Naive thymus-derived CD8-positive, alpha-beta T cell (primary cell): ENCODE measurements around the gene KLHL29. TPM values are rescaled to one million over a fixed set of nuclear protein-coding genes. Genes with fewer than 3 reads are reported as not detected.

Experiments
- ATAC-seq, 2 donors: fragments of 150-1000 bp; cut with Tn5 transposase in 1 of 2; sonication (Bioruptor Pico), chemical (Tn5 transposase) in 1 of 2; 1 replicate in 1 of 2; 2 replicates in 1 of 2; pipeline ENCODE4 v1.10.0; 2021; ENCODE audit warnings: mild to moderate bottlenecking in 2 of 2, moderate library complexity in 2 of 2
- POLR2A ChIA-PET: fragments of 350-600 bp; sonication (Branson Sonifier 250); formaldehyde crosslinking; loops from one replicate; lab custom pipeline; 2021; ENCODE audit warnings: antibody characterized with exemption; lab: Charles Lee
- DNase-seq, 10 donors: peaks; one replicate each; pipeline versions ENCODE4 v3.0.0 to v3.0.0-alpha.2; 2020 to 2022
- H3K27ac Mint-ChIP-seq, 10 donors: one replicate each; pipeline ENCODE4 v1.8.0; 2020 to 2022; ENCODE audit warnings: mild to moderate bottlenecking in 10 of 10, mixed read lengths in 10 of 10, moderate library complexity in 4 of 10, inconsistent platforms in 1 of 10
- H3K27me3 Mint-ChIP-seq, 5 donors: one replicate each; pipeline ENCODE4 v1.8.0; 2021 to 2022; ENCODE audit warnings: mixed read lengths in 5 of 5
- H3K36me3 Mint-ChIP-seq, 3 donors: one replicate each; pipeline ENCODE4 v1.8.0; 2020 to 2022; ENCODE audit warnings: mixed read lengths in 3 of 3, mild to moderate bottlenecking in 2 of 3, inconsistent platforms in 1 of 3
- H3K4me1 Mint-ChIP-seq, 4 donors: one replicate each; pipeline ENCODE4 v1.8.0; 2021 to 2022; ENCODE audit warnings: mixed read lengths in 4 of 4
- H3K4me3 Mint-ChIP-seq, 10 donors: one replicate each; pipeline ENCODE4 v1.8.0; 2020 to 2022; ENCODE audit warnings: mild to moderate bottlenecking in 10 of 10, mixed read lengths in 10 of 10, moderate library complexity in 6 of 10, inconsistent platforms in 1 of 10
- H3K9me3 Mint-ChIP-seq, 9 donors: one replicate each; pipeline ENCODE4 v1.8.0; 2020 to 2022; ENCODE audit warnings: mixed read lengths in 9 of 9, mild to moderate bottlenecking in 3 of 9, inconsistent platforms in 1 of 9, moderate library complexity in 1 of 9
- polyA plus RNA-seq, 3 donors: library from polyadenylated mRNA; unstranded; fragments of 300-500 nt; fragmentation: Illumina TruSeq; gene quantifications; one replicate each; pipeline ENCODE4 v1.2.3, GENCODE V29; 2021
- total RNA-seq, 8 experiments: library from RNA in 2 of 8; stranded (reverse) in 2 of 8; gene quantifications; one replicate each; pipeline ENCODE4 v1.2.3 and lab custom pipeline; 2021 to 2026

Gene KLHL29
- total and polyA plus RNA-seq, 5 experiments from 2014 or later = 0.02 to 1.7 (median 0.14) TPM

DNA sequence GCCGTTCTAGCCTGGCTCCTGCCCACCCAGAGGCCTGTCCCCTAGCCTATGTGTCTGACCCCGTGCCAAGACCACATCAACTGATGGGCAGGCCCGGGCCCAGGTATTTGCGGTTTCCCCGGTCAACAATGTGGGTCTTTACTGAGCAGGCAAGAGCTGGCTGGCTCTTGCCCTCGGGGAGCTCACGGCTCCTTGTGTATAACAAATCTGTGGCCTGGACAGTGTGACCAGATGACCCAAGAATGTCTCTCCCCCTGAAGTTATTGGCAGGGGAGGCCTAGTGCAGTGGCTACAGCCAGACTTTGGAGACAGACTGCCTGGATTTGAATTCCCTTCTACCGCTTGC is 179.6 kb downstream of the KLHL29 start:
- Mint-ChIP-seq H3K9me3 (no peaks in the 10 kb centered on the region), H3K27ac (no peak overlapping the region), H3K27me3 (peaks cover 0 to 5% (median 0%) of the 10 kb centered on the region in 5 donors), H3K36me3 (peaks cover 0 to 6% (median 3%) of the 10 kb centered on the region in 3 donors), H3K4me1 (no peaks in the 10 kb centered on the region), H3K4me3 (no peak overlapping the region)
- no peak for ATAC-seq
- POLR2A ChIA-PET = no interaction called here
- DNase-seq = no peak

DNA sequence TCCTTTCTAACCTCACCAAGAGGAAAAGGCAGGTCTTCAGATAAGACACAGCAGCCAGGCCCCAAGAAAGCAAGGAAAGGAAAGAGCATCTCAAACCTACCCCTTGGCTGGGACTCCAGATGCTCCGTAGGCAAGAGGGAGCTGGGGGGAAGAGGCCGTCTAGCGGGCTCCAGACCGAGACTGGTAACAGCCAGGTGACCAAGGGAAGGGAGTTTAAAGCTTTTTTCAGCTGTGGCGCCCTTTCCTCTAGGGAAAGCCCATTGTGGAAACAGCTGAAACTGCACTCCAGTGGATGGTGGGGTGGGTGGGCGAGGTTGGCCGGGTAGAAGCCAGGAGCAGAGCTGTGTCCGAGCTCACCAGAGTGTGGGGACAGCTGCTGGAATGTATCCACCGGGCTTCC is 180.4 kb downstream of the KLHL29 start:
- Mint-ChIP-seq H3K4me3 (no peak overlapping the region), H3K4me1 (no peaks in the 10 kb centered on the region), H3K27me3 (peaks cover 0 to 5% (median 0%) of the 10 kb centered on the region in 5 donors), H3K9me3 (no peaks in the 10 kb centered on the region), H3K27ac (peak overlapping the region in 1 of 10 donors; percentile 34), H3K36me3 (peaks cover 0 to 6% (median 3%) of the 10 kb centered on the region in 3 donors)
- POLR2A ChIA-PET = no interaction called here
- DNase-seq (no peak), ATAC-seq (no peak)

DNA sequence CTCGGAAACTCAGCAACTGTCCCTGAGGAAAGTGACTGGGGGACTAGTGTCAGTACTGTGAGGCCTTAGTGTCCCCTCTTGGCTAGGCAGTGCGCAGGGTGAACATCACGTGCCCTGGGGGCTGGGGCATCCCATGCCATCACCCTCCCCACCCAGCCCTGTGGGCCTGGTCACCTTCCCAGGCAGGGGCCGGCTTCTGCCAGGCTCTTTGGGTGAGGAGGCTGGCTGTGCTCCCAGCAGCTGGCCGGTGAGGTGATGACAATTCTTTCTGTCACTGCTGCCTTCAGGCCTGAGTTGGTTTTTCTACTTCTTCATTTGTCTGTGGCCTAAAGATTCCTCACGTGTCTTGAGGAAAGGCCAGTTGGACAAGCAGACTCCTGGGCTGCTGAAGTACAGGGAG is 180.8 kb downstream of the KLHL29 start:
- no peaks in the 10 kb centered on the region for H3K9me3 Mint-ChIP-seq

DNA sequence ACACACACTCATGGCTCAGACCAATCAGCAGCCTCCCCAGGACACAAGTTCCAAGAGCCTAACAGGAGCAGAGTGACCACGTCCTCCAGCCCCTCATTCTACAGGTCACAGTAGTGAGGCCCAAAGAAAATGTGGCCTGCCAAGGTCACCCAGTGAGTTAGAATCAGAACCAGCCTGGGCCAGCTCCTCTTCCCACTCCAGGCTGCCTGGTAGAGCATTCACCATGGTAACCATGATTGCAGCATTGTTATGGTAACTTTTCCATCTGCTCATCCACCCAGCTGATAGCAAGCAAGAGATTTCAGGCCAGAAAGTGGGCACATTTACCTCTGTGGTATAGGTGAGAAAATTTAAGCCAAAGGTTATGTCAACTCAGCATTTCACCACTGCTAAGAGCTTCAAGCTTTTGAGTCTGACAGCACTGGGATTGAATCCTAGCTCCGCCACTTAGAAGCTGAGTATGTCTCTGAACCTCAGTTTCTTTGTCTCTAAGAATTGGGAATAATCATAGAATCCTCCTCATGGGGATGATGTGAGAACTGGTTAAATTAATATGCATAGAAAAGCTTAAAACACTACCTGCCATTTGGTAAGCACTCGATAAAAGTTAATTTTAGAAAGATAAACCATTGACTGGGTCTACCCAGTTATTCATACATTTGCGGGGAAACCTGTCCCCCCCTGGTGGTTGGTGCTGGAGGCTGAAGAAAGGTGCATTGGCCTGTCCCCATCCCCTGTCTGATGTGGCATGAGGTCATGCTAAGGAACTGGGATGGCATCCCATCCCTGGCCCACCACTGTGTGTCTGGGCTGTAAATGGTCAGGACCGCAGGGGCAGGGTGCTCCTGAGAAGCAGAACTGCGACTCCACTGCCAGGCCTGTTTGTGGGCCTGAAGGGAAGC is 181.5 kb downstream of the KLHL29 start:
- no peak overlapping the region for H3K27ac Mint-ChIP-seq
- DNase-seq = peak in 7 of 10 donors; percentile 4 to 32 (median 23)

More for the DNA sequence above, 180.8 kb downstream of the KLHL29 start:
- H3K4me3 Mint-ChIP-seq = no peak overlapping the region
- H3K27me3 Mint-ChIP-seq = peaks cover 0 to 3% (median 0%) of the 10 kb centered on the region in 5 donors
- peaks cover 0 to 6% (median 3%) of the 10 kb centered on the region in 3 donors for H3K36me3 Mint-ChIP-seq
- ATAC-seq (no peak), DNase-seq (no peak)
- H3K4me1 Mint-ChIP-seq = no peaks in the 10 kb centered on the region
- no peak overlapping the region for H3K27ac Mint-ChIP-seq
- POLR2A ChIA-PET = no interaction called here

DNA sequence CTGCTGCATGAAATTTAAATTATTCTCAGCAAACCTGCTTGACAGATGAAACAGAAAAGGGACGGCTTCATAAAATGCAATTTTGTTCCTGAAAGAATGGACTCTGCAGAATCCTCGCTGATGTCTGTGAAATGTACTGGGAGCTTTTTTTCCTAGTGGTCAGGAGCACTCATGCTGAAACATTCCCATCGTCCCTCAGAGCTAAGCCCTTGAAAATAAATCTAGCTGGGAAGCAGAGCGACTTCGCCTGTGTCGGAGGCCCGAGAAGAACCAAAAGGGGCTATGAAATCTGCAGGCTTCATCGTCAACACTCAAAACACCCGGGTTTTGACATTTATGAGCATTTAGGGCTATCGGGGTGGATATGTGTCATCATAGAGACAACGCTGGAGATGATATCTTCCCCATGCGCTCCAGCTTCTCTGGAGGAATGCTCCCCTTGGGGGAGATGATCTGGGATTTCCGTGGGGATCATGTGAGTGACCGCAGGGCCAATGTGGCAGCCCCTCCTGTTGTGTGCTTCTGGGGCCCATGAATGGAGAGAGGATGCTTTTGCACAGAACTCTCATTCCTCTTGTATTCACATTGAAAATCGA is 182.3 kb downstream of the KLHL29 start:
- POLR2A ChIA-PET = no interaction called here
- H3K9me3 Mint-ChIP-seq = no peaks in the 10 kb centered on the region
- H3K4me1 Mint-ChIP-seq = no peaks in the 10 kb centered on the region
- H3K27ac Mint-ChIP-seq = peak overlapping the region in 1 of 10 donors; percentile 11
- H3K4me3 Mint-ChIP-seq = no peak overlapping the region
- H3K36me3 Mint-ChIP-seq = peaks cover 0 to 6% (median 6%) of the 10 kb centered on the region in 3 donors
- peaks cover 0 to 3% (median 0%) of the 10 kb centered on the region in 5 donors for H3K27me3 Mint-ChIP-seq
- DNase-seq = no peak
- ATAC-seq = no peak

More for the DNA sequence above, 181.5 kb downstream of the KLHL29 start:
- POLR2A ChIA-PET = no interaction called here
- no peak for ATAC-seq
- Mint-ChIP-seq H3K4me1 (no peaks in the 10 kb centered on the region), H3K27me3 (peaks cover 0 to 3% (median 0%) of the 10 kb centered on the region in 5 donors), H3K4me3 (no peak overlapping the region), H3K9me3 (no peaks in the 10 kb centered on the region), H3K36me3 (peaks cover 0 to 6% (median 3%) of the 10 kb centered on the region in 3 donors)

DNA sequence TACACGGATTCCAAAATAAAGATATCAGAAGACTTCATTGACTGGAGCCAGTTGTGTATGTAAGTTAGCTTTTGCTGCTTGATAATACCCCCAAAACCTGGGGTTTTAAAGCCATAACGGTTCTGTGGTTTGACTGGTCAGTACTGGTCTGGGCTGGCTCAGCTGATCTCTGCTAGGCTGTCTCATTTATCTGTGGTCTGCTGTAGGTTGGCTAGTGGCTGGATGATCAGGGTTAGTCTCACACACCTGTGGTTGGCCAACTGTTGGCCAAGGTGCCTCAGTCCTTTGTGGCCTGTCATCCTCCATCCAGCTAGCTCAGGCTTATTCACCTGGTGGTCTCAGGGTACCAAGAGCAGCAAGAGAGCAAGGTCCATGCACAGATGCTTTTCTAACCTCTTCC is 183.2 kb downstream of the KLHL29 start:
- no peak overlapping the region for H3K27ac Mint-ChIP-seq
- H3K36me3 Mint-ChIP-seq = peaks cover 0 to 6% (median 5%) of the 10 kb centered on the region in 3 donors
- H3K4me3 Mint-ChIP-seq = peak overlapping the region in 1 of 10 donors; percentile 1
- POLR2A ChIA-PET = no interaction called here
- H3K27me3 Mint-ChIP-seq = peaks cover 0 to 3% (median 0%) of the 10 kb centered on the region in 5 donors
- H3K9me3 Mint-ChIP-seq = no peaks in the 10 kb centered on the region
- ATAC-seq (no peak), DNase-seq (no peak)
- H3K4me1 Mint-ChIP-seq = no peaks in the 10 kb centered on the region

DNA sequence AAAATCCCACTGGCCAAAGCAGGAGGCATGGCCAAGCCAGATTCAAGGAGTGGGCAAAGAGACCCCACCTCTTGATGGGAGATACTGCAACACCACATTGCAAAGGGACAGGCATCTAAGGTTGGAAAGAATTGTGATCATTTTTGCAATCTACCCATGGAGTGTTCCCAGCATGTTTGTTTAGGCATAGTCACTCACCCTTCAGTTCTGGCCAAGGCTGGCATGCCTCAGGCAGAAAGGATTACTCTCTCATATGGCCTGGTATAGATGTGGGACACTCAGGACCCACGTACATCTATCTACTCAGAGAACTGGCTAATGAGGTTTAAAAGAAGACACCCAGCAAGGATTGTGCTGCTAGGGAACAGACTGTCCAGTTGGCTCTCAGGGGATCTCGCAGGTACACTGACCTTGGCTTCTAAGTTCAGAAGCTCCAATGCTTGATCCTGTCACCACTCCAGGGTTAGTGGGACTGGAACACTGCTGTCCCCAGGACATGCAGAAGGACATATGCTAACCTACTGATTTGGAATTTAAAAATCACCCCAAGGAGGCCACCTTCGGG is 183.7 kb downstream of the KLHL29 start:
- Mint-ChIP-seq H3K27ac (no peak overlapping the region), H3K9me3 (no peaks in the 10 kb centered on the region)
- POLR2A ChIA-PET = no interaction called here

DNA sequence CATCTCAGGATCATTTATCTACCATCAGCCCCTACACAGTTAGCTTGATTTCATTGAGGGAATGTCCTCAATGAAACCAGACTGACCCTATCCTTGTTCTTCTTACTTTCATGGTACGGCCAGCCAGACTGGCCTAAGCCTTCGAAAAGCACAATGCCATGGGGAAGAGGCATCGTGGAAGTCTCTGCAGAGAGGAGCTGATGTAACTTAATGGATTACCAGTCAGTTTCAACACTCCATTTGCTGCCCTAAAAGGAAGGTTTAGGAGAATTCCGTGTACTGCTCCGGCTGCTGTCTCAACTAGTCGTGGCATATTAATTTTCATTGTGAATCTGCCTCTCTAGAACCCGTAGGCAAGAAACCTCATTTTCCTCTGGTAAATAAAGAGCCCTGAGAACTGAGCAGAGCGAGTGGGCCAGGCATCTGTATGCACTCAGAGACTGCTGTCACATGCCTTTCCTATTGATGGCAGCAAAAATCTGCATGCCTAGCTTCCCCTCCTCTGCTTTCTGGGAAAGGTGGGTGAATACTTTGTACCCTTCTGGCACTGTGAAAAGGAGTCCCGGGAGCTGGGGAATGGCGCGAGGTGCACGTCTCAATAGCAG is 184.9 kb downstream of the KLHL29 start:
- POLR2A ChIA-PET = no interaction called here
- Mint-ChIP-seq H3K4me1 (no peaks in the 10 kb centered on the region), H3K27ac (no peak overlapping the region), H3K9me3 (no peaks in the 10 kb centered on the region), H3K36me3 (peaks cover 0 to 3% (median 0%) of the 10 kb centered on the region in 3 donors), H3K4me3 (no peak overlapping the region), H3K27me3 (peaks cover 0 to 3% (median 0%) of the 10 kb centered on the region in 5 donors)
- ATAC-seq (no peak), DNase-seq (no peak)

More for the DNA sequence above, 183.7 kb downstream of the KLHL29 start:
- H3K36me3 Mint-ChIP-seq = peaks cover 0 to 4% (median 0%) of the 10 kb centered on the region in 3 donors
- H3K27me3 Mint-ChIP-seq = peaks cover 0 to 3% (median 0%) of the 10 kb centered on the region in 5 donors
- ATAC-seq (no peak), DNase-seq (no peak)
- no peak overlapping the region for H3K4me3 Mint-ChIP-seq
- no peaks in the 10 kb centered on the region for H3K4me1 Mint-ChIP-seq

DNA sequence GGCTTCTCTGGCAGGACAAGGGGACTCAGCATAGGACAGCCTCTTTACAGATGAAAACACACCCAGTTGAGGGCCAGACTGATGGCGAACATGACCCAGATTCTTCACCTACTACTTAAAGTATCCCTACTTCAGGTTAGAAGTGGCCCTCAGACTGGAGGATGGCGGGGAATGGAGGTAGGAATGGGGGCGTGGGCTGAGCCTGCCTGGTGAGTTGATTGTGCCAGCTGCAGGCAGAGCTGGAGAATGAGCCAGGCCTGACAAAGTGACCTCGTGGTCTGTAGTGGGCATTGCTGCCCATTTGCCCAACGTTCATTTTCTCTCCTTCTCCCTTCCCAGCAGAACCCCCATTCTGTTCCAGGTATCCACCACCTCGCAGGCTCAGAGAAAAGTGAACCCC is 186.1 kb downstream of the KLHL29 start:
- Mint-ChIP-seq H3K36me3 (peaks cover 0 to 3% (median 0%) of the 10 kb centered on the region in 3 donors), H3K4me1 (no peaks in the 10 kb centered on the region), H3K27ac (no peak overlapping the region), H3K4me3 (no peak overlapping the region), H3K27me3 (peaks cover 0 to 3% (median 0%) of the 10 kb centered on the region in 5 donors), H3K9me3 (no peaks in the 10 kb centered on the region)
- no peak for ATAC-seq
- POLR2A ChIA-PET = no interaction called here
- DNase-seq = no peak

DNA sequence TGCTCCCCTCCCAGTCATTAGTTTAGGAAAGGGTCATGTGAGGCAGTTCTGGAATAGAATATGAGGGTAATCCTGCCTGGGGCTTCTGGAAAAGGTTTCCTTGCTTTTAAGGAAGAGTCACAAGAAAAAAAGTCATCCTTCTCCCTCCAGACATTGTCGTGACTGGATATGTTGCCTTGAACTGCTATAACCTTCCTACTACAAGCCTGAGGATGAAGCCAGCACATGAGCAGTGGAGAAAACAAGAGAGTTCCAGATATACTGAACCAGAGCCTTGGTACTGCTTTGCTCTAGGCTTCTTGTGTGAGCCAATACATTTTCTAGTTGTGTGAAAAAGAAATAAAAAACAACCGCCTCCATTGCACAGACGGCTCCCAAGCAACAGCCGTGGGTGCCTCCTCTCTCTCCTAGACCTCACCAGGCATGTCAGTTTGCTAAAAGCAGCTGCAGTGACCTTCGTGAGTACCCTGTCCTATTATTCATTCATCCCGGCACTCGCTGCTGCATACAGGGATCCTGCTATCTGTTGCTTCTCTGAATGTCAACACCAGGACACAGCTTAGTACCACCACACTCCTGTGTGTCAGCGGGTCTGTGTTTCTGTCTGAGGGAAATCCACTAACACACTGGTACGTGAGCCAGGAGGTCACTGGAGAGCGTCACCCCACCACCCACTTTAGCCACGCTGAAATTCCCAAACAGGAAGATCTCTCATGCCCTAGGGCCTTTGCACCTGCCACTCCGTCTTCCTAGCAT is 186.7 kb downstream of the KLHL29 start:
- Mint-ChIP-seq H3K27me3 (peaks cover 0 to 3% (median 0%) of the 10 kb centered on the region in 5 donors), H3K36me3 (peaks cover 0 to 3% (median 0%) of the 10 kb centered on the region in 3 donors), H3K4me1 (no peaks in the 10 kb centered on the region), H3K4me3 (no peak overlapping the region), H3K27ac (no peak overlapping the region), H3K9me3 (no peaks in the 10 kb centered on the region)
- POLR2A ChIA-PET = no interaction called here
- no peak for DNase-seq
- no peak for ATAC-seq

DNA sequence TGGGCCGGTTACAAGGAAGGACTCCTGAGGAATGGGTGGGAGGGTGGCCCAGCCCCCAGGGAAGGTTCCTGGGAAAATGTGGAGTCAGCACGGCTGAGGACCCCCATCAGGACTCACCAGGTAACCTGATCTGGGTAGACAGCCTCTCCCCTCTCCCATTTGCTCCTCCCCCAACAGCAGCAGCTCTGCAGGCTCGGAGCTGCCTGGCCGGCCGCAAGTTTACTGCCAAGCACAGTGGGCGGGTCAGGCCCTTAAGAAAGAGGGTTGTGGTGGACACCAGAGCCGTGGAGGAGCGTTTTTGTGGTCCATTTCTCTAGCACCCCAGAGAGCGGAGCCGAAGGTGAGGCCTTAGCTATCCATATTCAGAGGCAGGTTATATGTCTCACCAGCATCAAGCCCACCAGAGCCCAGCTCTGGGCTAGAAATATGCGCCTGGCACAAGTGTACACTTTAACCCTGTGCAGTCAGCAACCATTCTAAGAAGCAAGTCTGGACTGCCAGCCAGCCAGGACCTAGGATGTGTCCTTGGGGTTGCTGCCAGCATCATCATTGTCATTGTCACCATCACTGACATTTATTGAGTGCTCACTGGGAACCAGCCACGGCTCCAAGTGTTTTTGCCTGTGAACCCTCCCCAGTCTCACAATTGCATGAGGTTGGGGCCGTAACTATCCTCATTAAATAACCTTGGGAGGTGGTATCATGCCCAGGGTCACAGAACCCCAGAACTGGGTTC is 190.1 kb downstream of the KLHL29 start:
- Mint-ChIP-seq H3K27ac (no peak overlapping the region), H3K27me3 (peaks cover 0 to 1% (median 0%) of the 10 kb centered on the region in 5 donors), H3K4me3 (no peak overlapping the region), H3K4me1 (no peaks in the 10 kb centered on the region), H3K9me3 (peaks cover 0 to 2% (median 0%) of the 10 kb centered on the region in 9 donors), H3K36me3 (peaks cover 0 to 3% (median 0%) of the 10 kb centered on the region in 3 donors)
- POLR2A ChIA-PET = no interaction called here
- no peak for ATAC-seq
- DNase-seq = peak in 1 of 10 donors; percentile 32
